ENCODE measurements around the gene LNPK.

Gene LNPK

DNA sequence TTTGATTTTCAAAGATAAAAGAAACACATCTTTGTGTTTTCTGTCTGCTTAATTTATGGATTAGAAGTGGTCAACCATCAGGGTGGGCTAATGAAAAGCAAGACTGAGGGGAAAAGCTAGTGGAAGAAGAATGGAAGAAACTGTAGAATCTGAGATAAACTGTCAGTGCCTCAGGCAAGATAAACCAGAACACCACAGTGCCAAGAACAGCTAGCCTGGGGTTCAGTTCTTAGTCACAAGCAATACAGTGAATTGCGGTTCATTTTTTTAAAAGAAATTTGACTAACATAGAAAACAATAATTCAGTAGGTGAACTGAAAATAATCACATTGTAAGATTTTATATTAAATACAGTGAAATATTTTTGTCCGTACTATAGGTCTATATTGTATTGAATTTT is 22.0 kb upstream of the LNPK start:
- TF ChIP-seq CTCF (conservative IDR thresholded peaks at IDR 0.05; ENCODE audit: low read depth, low read length): no peak
- H3K4me3 ChIP-seq (ENCODE audit: low read length): no peak overlapping the region

GRCh38 chr2:176022048-176022447 is 20.0 kb upstream of the LNPK start:
- TF ChIP-seq CTCF (conservative IDR thresholded peaks at IDR 0.05; ENCODE audit: low read depth, low read length): no peak
- DNase-seq (ENCODE audit: low read depth): no peak
- no peak overlapping the region for H3K4me3 ChIP-seq (ENCODE audit: low read length)

More for the DNA sequence above, 22.0 kb upstream of the LNPK start:
- DNase-seq (ENCODE audit: low read depth): no peak

DNA sequence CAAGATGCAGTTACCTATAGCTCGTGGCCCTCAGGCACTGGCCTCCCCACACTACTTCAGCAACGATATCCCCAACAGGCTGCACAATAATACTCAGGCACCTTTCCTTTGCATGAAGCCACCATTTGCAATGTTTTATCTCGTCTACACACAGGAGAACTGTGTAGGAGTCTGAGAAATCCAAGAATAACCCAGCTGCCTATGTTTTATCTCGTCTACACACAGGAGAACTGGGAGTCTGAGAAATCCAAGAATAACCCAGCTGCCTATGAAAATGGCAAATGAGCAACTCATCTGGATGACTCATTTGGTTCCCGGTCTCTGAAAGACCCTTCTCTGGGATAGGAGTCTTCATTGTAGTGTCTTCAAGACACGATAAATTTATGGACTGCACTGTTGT is 18.3 kb upstream of the LNPK start:
- no peak for DNase-seq (ENCODE audit: low read depth)
- no peak overlapping the region for H3K4me3 ChIP-seq (ENCODE audit: low read length)
- TF ChIP-seq CTCF (conservative IDR thresholded peaks at IDR 0.05; ENCODE audit: low read depth, low read length): no peak

DNA sequence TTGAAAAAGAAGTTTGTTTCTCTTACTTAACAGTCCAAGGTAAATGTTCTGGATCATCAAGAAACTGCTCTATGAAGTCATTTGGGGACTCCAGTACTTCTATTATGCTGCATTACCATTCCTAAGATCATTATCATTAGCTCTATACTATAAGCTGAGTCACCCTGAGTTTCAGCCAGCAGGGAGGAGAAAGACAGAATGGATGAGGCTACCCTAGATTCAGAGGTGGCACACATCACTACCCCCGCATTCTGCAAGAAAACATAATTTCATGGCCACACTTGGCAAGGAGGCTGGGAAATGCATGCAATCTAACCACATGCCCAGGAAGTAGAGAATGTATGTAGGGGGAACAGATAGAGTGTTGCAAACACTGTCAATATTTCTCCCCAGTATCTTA is 16.6 kb upstream of the LNPK start:
- DNase-seq (ENCODE audit: low read depth): no peak
- H3K4me3 ChIP-seq (ENCODE audit: low read length): no peak overlapping the region
- TF ChIP-seq CTCF (conservative IDR thresholded peaks at IDR 0.05; ENCODE audit: low read depth, low read length): no peak

DNA sequence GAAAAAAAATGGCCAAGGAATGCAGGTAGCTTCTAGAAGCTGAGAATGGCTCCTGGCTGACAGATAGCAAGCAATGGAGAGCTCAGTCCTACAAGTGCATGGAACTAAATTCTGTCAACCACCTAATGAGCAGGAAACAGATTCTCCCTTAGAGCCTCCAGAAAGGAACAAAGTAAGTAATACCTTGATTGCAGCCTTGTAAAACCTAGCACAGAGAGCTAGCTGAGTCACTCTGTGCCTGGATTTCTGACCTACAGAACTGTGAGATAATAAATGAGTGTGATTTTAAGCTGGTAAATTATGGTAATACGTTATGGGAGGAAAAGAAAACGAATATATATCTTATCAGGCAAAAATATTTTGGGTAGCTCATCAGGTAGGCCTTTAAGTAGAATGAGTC is 7.4 kb upstream of the LNPK start:
- no peak overlapping the region for H3K4me3 ChIP-seq (ENCODE audit: low read length)
- no peak for DNase-seq (ENCODE audit: low read depth)
- no peak for TF ChIP-seq CTCF (conservative IDR thresholded peaks at IDR 0.05; ENCODE audit: low read depth, low read length)

- no peak overlapping the region for H3K4me3 ChIP-seq (ENCODE audit: low read length)
- TF ChIP-seq CTCF (conservative IDR thresholded peaks at IDR 0.05; ENCODE audit: low read depth, low read length): no peak
- DNase-seq (ENCODE audit: low read depth): no peak
These were observed 2.9 kb upstream of the LNPK start for GRCh38 chr2:176004934-176005333.

DNA sequence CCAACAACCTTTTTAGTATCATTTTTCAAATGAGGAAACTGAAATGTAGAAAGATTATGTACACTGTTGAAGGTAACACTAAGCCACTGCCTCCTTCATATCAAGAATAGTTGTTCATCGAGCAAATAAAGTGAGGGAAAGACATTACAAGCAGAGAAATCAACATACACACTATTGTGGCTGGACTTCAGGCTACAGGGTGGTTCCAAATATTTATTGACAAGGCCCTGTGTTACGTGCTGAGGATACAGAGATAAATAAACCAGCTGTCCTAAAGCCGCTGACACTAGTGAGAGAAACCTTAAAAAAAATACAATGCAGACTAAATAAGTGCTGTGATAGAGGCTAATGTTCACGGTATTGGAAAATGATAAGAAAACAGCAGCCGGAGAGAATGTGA is 1.9 kb upstream of the LNPK start:
- TF ChIP-seq CTCF (conservative IDR thresholded peaks at IDR 0.05; ENCODE audit: low read depth, low read length): no peak
- DNase-seq (ENCODE audit: low read depth): no peak
- no peak overlapping the region for H3K4me3 ChIP-seq (ENCODE audit: low read length)
